ENCODE results near the gene CACNA2D3. TPM values are rescaled to one million over a fixed set of nuclear protein-coding genes. Genes with fewer than 3 reads are reported as not detected.

CACNA2D3 gene
- total RNA-seq, 2 experiments from 2014 or later: not detected

- Mint-ChIP-seq H3K27ac (no peak overlapping the region), H3K9me3 (no peaks in the 10 kb centered on the region), H3K4me3 (no peak overlapping the region), H3K36me3 (no peaks in the 10 kb centered on the region), H3K4me1 (no peaks in the 10 kb centered on the region), H3K27me3 (peaks cover 6% of the 10 kb centered on the region)
- no peak for DNase-seq
Observed at GRCh38 chr3:54736459-54736858, 614.1 kb downstream of the CACNA2D3 start.

GRCh38 chr3:54743755-54744154, 621.4 kb downstream of the CACNA2D3 start:
- no peak overlapping the region for H3K27ac Mint-ChIP-seq
- H3K36me3 Mint-ChIP-seq: no peaks in the 10 kb centered on the region

GRCh38 chr3:54744291-54744690, 621.9 kb downstream of the CACNA2D3 start:
- no peaks in the 10 kb centered on the region for H3K27me3 Mint-ChIP-seq
- no peak overlapping the region for H3K4me3 Mint-ChIP-seq
- no peaks in the 10 kb centered on the region for H3K4me1 Mint-ChIP-seq
- H3K36me3 Mint-ChIP-seq: no peaks in the 10 kb centered on the region
- H3K9me3 Mint-ChIP-seq: peaks cover 1% of the 10 kb centered on the region
- H3K27ac Mint-ChIP-seq: no peak overlapping the region
- DNase-seq: no peak

More at GRCh38 chr3:54743755-54744154, 621.4 kb downstream of the CACNA2D3 start:
- DNase-seq: no peak
- Mint-ChIP-seq H3K9me3 (peaks cover 1% of the 10 kb centered on the region), H3K4me3 (no peak overlapping the region), H3K27me3 (no peaks in the 10 kb centered on the region), H3K4me1 (no peaks in the 10 kb centered on the region)

GRCh38 chr3:54745843-54746242, 623.5 kb downstream of the CACNA2D3 start:
- peaks cover 1% of the 10 kb centered on the region for H3K9me3 Mint-ChIP-seq
- peaks cover 4% of the 10 kb centered on the region for H3K27me3 Mint-ChIP-seq
- no peaks in the 10 kb centered on the region for H3K4me1 Mint-ChIP-seq
- DNase-seq: no peak
- H3K27ac Mint-ChIP-seq: no peak overlapping the region
- H3K4me3 Mint-ChIP-seq: no peak overlapping the region
- H3K36me3 Mint-ChIP-seq: no peaks in the 10 kb centered on the region

- Mint-ChIP-seq H3K36me3 (no peaks in the 10 kb centered on the region), H3K4me1 (no peaks in the 10 kb centered on the region), H3K4me3 (no peak overlapping the region), H3K9me3 (peaks cover 1% of the 10 kb centered on the region), H3K27me3 (peaks cover 4% of the 10 kb centered on the region), H3K27ac (no peak overlapping the region)
- DNase-seq: no peak
Observed at GRCh38 chr3:54746722-54747121, 624.4 kb downstream of the CACNA2D3 start.

- Mint-ChIP-seq H3K36me3 (no peaks in the 10 kb centered on the region), H3K27ac (no peak overlapping the region)
Observed at GRCh38 chr3:54755756-54756155, 633.4 kb downstream of the CACNA2D3 start.

GRCh38 chr3:54756330-54756731, 634.0 kb downstream of the CACNA2D3 start:
- peaks cover 6% of the 10 kb centered on the region for H3K27me3 Mint-ChIP-seq
- no peak overlapping the region for H3K27ac Mint-ChIP-seq
- DNase-seq: no peak
- H3K4me1 Mint-ChIP-seq: no peaks in the 10 kb centered on the region
- H3K9me3 Mint-ChIP-seq: no peaks in the 10 kb centered on the region
- no peaks in the 10 kb centered on the region for H3K36me3 Mint-ChIP-seq
- no peak overlapping the region for H3K4me3 Mint-ChIP-seq

More at GRCh38 chr3:54755756-54756155, 633.4 kb downstream of the CACNA2D3 start:
- no peaks in the 10 kb centered on the region for H3K4me1 Mint-ChIP-seq
- H3K27me3 Mint-ChIP-seq: peaks cover 7% of the 10 kb centered on the region
- no peak overlapping the region for H3K4me3 Mint-ChIP-seq
- no peak for DNase-seq
- H3K9me3 Mint-ChIP-seq: no peaks in the 10 kb centered on the region

GRCh38 chr3:54758461-54758860, 636.1 kb downstream of the CACNA2D3 start:
- H3K9me3 Mint-ChIP-seq: no peaks in the 10 kb centered on the region
- H3K4me3 Mint-ChIP-seq: no peak overlapping the region
- peaks cover 10% of the 10 kb centered on the region for H3K27me3 Mint-ChIP-seq
- H3K27ac Mint-ChIP-seq: no peak overlapping the region
- no peaks in the 10 kb centered on the region for H3K36me3 Mint-ChIP-seq
- H3K4me1 Mint-ChIP-seq: no peaks in the 10 kb centered on the region
- no peak for DNase-seq

- H3K27ac Mint-ChIP-seq: no peak overlapping the region
- no peak for DNase-seq
- H3K27me3 Mint-ChIP-seq: peaks cover 10% of the 10 kb centered on the region
- H3K36me3 Mint-ChIP-seq: no peaks in the 10 kb centered on the region
- H3K9me3 Mint-ChIP-seq: no peaks in the 10 kb centered on the region
- H3K4me1 Mint-ChIP-seq: no peaks in the 10 kb centered on the region
- H3K4me3 Mint-ChIP-seq: no peak overlapping the region
Observed at GRCh38 chr3:54759166-54759565, 636.8 kb downstream of the CACNA2D3 start.

- no peak for DNase-seq
- Mint-ChIP-seq H3K4me3 (no peak overlapping the region), H3K9me3 (no peaks in the 10 kb centered on the region), H3K27me3 (peaks cover 10% of the 10 kb centered on the region), H3K36me3 (no peaks in the 10 kb centered on the region), H3K27ac (no peak overlapping the region), H3K4me1 (no peaks in the 10 kb centered on the region)
Observed at GRCh38 chr3:54760201-54760600, 637.8 kb downstream of the CACNA2D3 start.

- no peak for DNase-seq
- Mint-ChIP-seq H3K4me1 (no peaks in the 10 kb centered on the region), H3K9me3 (peaks cover 1% of the 10 kb centered on the region), H3K36me3 (no peaks in the 10 kb centered on the region), H3K27me3 (peaks cover 10% of the 10 kb centered on the region), H3K4me3 (no peak overlapping the region), H3K27ac (no peak overlapping the region)
Observed at GRCh38 chr3:54761637-54762036, 639.3 kb downstream of the CACNA2D3 start.

- Mint-ChIP-seq H3K27me3 (peaks cover 3% of the 10 kb centered on the region), H3K27ac (no peak overlapping the region), H3K36me3 (no peaks in the 10 kb centered on the region), H3K4me1 (no peaks in the 10 kb centered on the region), H3K4me3 (no peak overlapping the region), H3K9me3 (peaks cover 1% of the 10 kb centered on the region)
- no peak for DNase-seq
Observed at GRCh38 chr3:54764911-54765310, 642.6 kb downstream of the CACNA2D3 start.

GRCh38 chr3:54771050-54771449, 648.7 kb downstream of the CACNA2D3 start:
- Mint-ChIP-seq H3K4me3 (no peak overlapping the region), H3K27ac (no peak overlapping the region), H3K27me3 (peaks cover 5% of the 10 kb centered on the region), H3K36me3 (no peaks in the 10 kb centered on the region), H3K4me1 (no peaks in the 10 kb centered on the region), H3K9me3 (no peaks in the 10 kb centered on the region)
- no peak for DNase-seq

- no peaks in the 10 kb centered on the region for H3K36me3 Mint-ChIP-seq
- no peak overlapping the region for H3K27ac Mint-ChIP-seq
- H3K4me3 Mint-ChIP-seq: no peak overlapping the region
- H3K9me3 Mint-ChIP-seq: no peaks in the 10 kb centered on the region
- peaks cover 12% of the 10 kb centered on the region for H3K27me3 Mint-ChIP-seq
- DNase-seq: no peak
- no peaks in the 10 kb centered on the region for H3K4me1 Mint-ChIP-seq
Observed at GRCh38 chr3:54772051-54772450, 649.7 kb downstream of the CACNA2D3 start.

GRCh38 chr3:54772746-54773145, 650.4 kb downstream of the CACNA2D3 start:
- H3K9me3 Mint-ChIP-seq: no peaks in the 10 kb centered on the region
- H3K27me3 Mint-ChIP-seq: peaks cover 14% of the 10 kb centered on the region
- no peak for DNase-seq
- no peaks in the 10 kb centered on the region for H3K36me3 Mint-ChIP-seq
- H3K27ac Mint-ChIP-seq: no peak overlapping the region
- no peak overlapping the region for H3K4me3 Mint-ChIP-seq
- H3K4me1 Mint-ChIP-seq: no peaks in the 10 kb centered on the region

- H3K9me3 Mint-ChIP-seq: no peaks in the 10 kb centered on the region
- no peak overlapping the region for H3K4me3 Mint-ChIP-seq
- no peaks in the 10 kb centered on the region for H3K36me3 Mint-ChIP-seq
- no peaks in the 10 kb centered on the region for H3K4me1 Mint-ChIP-seq
- no peak overlapping the region for H3K27ac Mint-ChIP-seq
- H3K27me3 Mint-ChIP-seq: peaks cover 14% of the 10 kb centered on the region
- DNase-seq: no peak
Observed at GRCh38 chr3:54773271-54773670, 650.9 kb downstream of the CACNA2D3 start.

GRCh38 chr3:54776601-54777000, 654.2 kb downstream of the CACNA2D3 start:
- Mint-ChIP-seq H3K4me1 (no peaks in the 10 kb centered on the region), H3K27ac (no peak overlapping the region), H3K4me3 (no peak overlapping the region), H3K9me3 (no peaks in the 10 kb centered on the region), H3K27me3 (peaks cover 21% of the 10 kb centered on the region), H3K36me3 (no peaks in the 10 kb centered on the region)
- no peak for DNase-seq
